GM12872 (cell line): ENCODE data around the gene SLC37A4.

Experiments used
- TF ChIP-seq, protein P1 (sequence below): IDR thresholded peaks from 3 replicates; pipeline ENCODE4 v1.5.1; 2011; ENCODE audit warnings: low read depth, mild to moderate bottlenecking, low read length, moderate library complexity; ENCODE audit not compliant: insufficient read depth

SLC37A4 gene

DNA sequence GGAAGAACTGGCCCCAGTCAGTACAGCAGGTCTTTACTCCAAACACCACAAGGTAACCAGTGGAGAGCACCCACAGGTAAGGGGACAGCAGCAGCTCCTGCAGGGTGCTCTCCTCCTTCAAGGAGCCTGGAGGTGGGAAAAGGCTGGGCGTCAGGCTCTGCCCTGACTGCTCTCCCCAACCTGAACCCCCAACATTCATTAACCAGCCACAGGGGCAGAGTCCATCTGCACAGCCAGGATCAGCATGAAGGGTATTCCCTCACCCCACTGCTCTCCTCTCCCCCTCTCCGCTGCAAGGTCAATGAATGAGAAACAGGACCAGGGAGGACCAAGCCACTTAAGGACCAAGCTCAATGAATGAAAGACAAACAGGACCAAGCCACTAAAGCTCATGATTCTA is 3.7 kb downstream of the SLC37A4 start:
- TF ChIP-seq, protein P1, sequence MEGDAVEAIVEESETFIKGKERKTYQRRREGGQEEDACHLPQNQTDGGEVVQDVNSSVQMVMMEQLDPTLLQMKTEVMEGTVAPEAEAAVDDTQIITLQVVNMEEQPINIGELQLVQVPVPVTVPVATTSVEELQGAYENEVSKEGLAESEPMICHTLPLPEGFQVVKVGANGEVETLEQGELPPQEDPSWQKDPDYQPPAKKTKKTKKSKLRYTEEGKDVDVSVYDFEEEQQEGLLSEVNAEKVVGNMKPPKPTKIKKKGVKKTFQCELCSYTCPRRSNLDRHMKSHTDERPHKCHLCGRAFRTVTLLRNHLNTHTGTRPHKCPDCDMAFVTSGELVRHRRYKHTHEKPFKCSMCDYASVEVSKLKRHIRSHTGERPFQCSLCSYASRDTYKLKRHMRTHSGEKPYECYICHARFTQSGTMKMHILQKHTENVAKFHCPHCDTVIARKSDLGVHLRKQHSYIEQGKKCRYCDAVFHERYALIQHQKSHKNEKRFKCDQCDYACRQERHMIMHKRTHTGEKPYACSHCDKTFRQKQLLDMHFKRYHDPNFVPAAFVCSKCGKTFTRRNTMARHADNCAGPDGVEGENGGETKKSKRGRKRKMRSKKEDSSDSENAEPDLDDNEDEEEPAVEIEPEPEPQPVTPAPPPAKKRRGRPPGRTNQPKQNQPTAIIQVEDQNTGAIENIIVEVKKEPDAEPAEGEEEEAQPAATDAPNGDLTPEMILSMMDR: no peak

DNA sequence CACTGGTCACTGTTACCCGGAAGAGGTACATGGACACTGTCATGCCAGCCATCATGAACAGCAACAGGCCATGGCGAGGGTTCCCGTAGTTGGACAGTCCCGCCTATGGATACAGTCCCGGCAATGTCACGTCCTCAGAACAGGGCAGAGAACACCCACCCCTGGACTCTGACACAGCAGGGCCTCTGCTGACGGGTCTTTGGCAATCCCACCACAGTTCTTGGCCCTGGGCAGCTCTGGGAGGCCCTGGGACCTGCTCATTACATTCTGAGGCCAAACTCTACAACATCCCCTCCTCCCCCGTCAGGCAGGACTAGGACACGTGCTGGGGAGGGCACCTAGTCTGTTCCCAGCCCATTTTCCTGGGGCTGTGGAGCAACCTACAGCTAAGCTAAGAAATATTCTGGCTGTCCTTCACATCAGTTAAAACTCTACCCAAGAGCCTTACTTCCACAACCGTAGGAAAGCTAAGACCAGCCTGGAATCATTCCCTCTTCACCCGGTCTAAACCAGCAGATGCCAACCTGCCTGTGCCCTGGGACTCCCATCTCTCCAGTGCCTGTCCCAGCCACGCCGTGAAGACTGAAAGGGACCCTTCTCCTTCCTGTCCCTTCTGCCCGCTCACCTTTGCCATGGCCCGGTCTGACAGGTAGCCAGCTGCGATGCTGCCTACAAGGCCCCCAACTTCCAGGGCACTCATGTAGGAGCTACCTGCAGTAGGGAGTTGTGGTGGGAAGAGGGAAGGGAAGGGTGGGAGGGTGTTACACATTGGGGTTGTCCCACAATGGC is 4.5 kb downstream of the SLC37A4 start:
- TF ChIP-seq, protein P1: no peak

DNA sequence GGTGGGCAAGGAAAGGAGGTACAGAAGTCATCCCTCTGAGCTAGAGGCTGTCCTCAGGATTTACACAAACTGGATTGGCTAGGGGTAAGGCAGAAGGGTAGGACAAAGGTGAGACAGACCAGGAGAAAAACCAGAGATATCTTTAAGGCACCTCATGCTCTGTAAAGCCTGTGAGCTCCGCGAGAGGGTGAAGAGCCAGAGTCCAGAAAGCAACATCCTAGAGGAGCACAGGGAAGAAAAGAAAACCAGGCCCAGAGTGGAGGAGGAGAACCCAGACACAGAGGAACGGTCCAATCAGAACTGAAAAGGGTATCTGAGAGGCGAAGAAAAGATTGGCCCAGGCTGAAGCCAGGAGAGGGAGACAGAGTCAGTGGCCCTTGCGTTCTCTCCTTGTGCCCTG is 5.1 kb downstream of the SLC37A4 start:
- TF ChIP-seq, protein P1: no peak

DNA sequence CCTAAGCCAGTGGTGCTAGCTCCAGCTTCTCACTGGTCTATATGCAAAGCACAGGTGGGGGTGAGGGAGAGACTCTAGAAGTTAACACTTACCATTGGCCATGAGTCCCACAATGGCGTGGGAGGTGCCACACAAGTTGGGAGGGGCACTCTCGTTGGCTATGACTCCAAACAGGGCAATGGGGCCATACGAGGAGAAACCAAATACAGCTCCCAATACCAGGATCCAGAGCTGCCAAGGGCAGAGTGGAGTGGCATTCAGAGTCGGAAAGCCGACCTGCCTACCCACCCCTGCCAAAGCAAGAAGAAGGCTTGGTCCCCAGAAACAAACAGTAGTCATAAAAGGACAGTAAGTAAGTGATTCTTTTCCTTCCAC is 5.6 kb downstream of the SLC37A4 start:
- TF ChIP-seq, protein P1: no peak

DNA sequence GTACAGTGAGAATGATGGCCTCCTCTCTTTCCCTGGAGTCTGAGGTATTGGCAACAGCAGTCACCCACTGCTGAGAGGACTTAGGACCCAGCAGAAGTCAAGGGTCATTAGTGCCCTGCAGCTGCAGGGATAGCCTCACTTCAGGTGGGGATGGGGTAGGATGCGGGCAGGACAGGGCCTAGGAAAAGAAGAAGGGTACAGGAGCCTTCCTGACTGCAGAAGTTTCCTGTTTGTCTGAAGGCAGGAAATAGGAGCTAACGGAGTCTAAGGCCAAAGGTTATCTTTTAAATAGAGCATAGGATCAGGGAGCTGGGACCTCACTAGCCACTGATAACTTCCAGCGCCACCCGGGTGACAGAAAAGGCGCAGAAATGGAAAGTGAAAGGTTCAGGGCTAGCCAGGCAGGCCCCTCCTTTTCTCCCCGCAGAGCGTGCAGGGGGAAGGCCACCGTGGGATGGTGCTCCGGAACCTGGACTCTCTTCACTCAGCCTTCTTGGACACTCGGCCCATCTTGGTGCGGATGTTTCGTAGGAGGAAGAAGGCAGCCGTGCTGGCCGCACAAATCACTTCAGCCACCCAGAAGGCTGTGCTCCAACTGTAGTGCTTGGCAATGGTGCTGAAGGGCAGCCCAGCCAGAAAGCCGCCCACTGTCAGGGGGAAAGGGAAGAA is 6.1 kb downstream of the SLC37A4 start:
- TF ChIP-seq, protein P1: no peak

DNA sequence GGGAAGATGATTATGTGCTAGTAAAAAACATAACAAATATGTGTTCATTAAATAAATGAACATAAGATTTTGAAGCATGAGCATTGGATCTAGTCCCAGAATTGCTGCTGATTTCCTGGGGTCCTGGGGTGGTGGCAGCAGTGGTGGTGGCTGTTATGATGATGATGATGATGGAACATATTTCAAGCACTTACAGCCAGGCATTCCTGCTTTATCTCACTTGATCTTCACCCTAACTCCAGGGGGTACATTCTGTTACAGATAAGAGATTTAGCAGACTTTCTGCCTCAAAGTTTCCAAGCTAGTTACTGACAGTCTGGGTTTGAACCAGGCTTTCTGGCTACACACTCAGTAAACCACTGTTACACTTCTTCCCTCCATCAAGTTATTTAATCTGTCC is 6.9 kb downstream of the SLC37A4 start:
- TF ChIP-seq, protein P1: no peak

DNA sequence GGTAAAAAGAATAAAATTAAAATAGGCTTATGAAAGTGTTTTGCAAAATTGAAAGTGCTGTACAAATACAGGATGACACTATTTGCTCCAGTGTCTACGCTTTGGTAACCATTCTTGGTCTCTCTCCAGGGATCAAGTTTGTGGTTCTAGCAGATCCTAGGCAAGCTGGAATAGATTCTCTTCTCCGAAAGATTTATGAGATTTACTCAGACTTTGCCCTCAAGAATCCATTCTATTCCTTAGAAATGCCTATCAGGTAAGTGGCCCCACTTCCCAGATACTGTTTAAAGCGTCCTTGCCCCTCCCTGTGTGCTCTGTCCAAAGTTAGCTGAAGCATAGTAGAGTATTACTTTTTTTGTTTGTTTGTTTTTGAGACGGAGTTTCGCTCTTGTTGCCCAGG is 9.0 kb downstream of the SLC37A4 start:
- TF ChIP-seq, protein P1: no peak
